HL-60 (cell line): ENCODE results near the gene GAD2.
"Not testable (repeated sequence)": the region's sequence is repeated elsewhere in the genome, so short reads cannot be mapped to it uniquely, and the experiment has no call there.

Source experiments
- DNase-seq, 2 experiments: peaks; one replicate each; pipeline ENCODE4 v3.0.0-alpha.2; 2010 to 2020; ENCODE audit warnings: low read depth in 1 of 2, low spot score in 1 of 2
- H3K27ac ChIP-seq: fragments of 250-450 bp; sonication (Bioruptor Pico); replicated peaks from 2 replicates; pipeline ENCODE4 v1.5.1; 2020; ENCODE audit warnings: mild to moderate bottlenecking, moderate library complexity
- H3K27me3 ChIP-seq: fragments of 250-450 bp; sonication (Bioruptor Pico); 2 replicates; pipeline ENCODE4 v1.5.1; 2021; ENCODE audit warnings: mild to moderate bottlenecking, moderate library complexity; ENCODE audit not compliant: insufficient read depth, poor library complexity, severe bottlenecking
- H3K4me3 ChIP-seq: replicated peaks from 2 replicates; pipeline ENCODE4 v1.5.1; 2011; ENCODE audit warnings: mild to moderate bottlenecking, control low read depth, low read length; ENCODE audit not compliant: insufficient read depth
- CTCF ChIP-seq: IDR thresholded peaks from one replicate; pipeline ENCODE4 v1.5.1; 2011; ENCODE audit warnings: low read length, control low read depth, inconsistent platforms; ENCODE audit not compliant: insufficient read depth
- GABPA ChIP-seq: IDR thresholded peaks from 2 replicates; pipeline ENCODE4 v1.6.1; 2012; ENCODE audit warnings: low read depth
- POLR2AphosphoS5 ChIP-seq: IDR thresholded peaks from 2 replicates; pipeline ENCODE4 v1.6.1; 2012; ENCODE audit warnings: low read depth
- REST ChIP-seq: IDR thresholded peaks from 2 replicates; pipeline ENCODE4 v1.6.1; 2012; ENCODE audit warnings: low read depth; ENCODE audit not compliant: insufficient replicate concordance
- SPI1 ChIP-seq: IDR thresholded peaks from 2 replicates; pipeline ENCODE4 v1.6.1; 2012; ENCODE audit warnings: low read depth, mild to moderate bottlenecking, borderline replicate concordance

Gene GAD2

GRCh38 chr10:26334932-26335573, 118.5 kb downstream of the GAD2 start:
- H3K27me3 ChIP-seq = no peaks in the 10 kb centered on the region
- TF ChIP-seq SPI1 (no peak), CTCF (peak; percentile 27)
- peak; percentile 24 to 66 for DNase-seq
- no peak overlapping the region for H3K27ac ChIP-seq
- H3K4me3 ChIP-seq = peak overlapping the region; percentile 18; the same call in 1 of the 2 replicates

GRCh38 chr10:26335574-26336093, 119.1 kb downstream of the GAD2 start:
- H3K4me3 ChIP-seq = peak overlapping the region; percentile 18; the same call in 1 of the 2 replicates
- no peak overlapping the region for H3K27ac ChIP-seq
- DNase-seq = peak in 1 of 2 experiments; percentile 19
- no peaks in the 10 kb centered on the region for H3K27me3 ChIP-seq
- TF ChIP-seq REST = peak; percentile 38
- no peak for TF ChIP-seq GABPA
- no peak for TF ChIP-seq POLR2AphosphoS5

GRCh38 chr10:26336979-26337378, 120.4 kb downstream of the GAD2 start:
- H3K4me3 ChIP-seq = no peak overlapping the region
- H3K27ac ChIP-seq = no peak overlapping the region
- H3K27me3 ChIP-seq = no peaks in the 10 kb centered on the region
- TF ChIP-seq POLR2AphosphoS5 (no peak), REST (no peak), GABPA (no peak), CTCF (no peak), SPI1 (peak; percentile 94)
- DNase-seq = peak; percentile 27 to 82

GRCh38 chr10:26341701-26342100, 125.1 kb downstream of the GAD2 start:
- no peak overlapping the region for H3K27ac ChIP-seq
- DNase-seq = no peak
- no peak for TF ChIP-seq REST
- no peak for TF ChIP-seq POLR2AphosphoS5
- TF ChIP-seq SPI1 = no peak
- H3K4me3 ChIP-seq = no peak overlapping the region
- H3K27me3 ChIP-seq = no peaks in the 10 kb centered on the region

GRCh38 chr10:26348821-26349417, 132.3 kb downstream of the GAD2 start:
- H3K4me3 ChIP-seq, H3K27ac ChIP-seq, H3K27me3 ChIP-seq, DNase-seq: not testable (repeated sequence)
